Fibroblast of pulmonary artery (primary cell): ENCODE measurements around the gene CNTNAP3B.
"Not testable (repeated sequence)": the region's sequence is repeated elsewhere in the genome, so short reads cannot be mapped to it uniquely, and the experiment has no call there.

ENCODE experiments used
- DNase-seq: peaks from one replicate; pipeline ENCODE4 v3.0.0-alpha.2; 2010; ENCODE audit warnings: low read depth
- H3K4me3 ChIP-seq: replicated peaks from 2 replicates; pipeline ENCODE4 v1.5.1; 2011; ENCODE audit warnings: low read depth, mild to moderate bottlenecking, control low read depth, low read length, moderate library complexity

CNTNAP3B gene

GRCh38 chr9:41851848-41852740, 277.1 kb downstream of the CNTNAP3B start:
- not testable (repeated sequence) for H3K4me3 ChIP-seq, DNase-seq

- not testable (repeated sequence) for DNase-seq, H3K4me3 ChIP-seq
Observed at GRCh38 chr9:41847829-41848228, 281.4 kb downstream of the CNTNAP3B start.
